H1 (cell line): Measurements from ENCODE around the gene SSNA1. TPM values are rescaled to one million over a fixed set of nuclear protein-coding genes. Genes with fewer than 3 reads are reported as not detected.

Experiments used
- RAD21 ChIP-seq, 2 experiments: IDR thresholded peaks in 1 of 2; conservative IDR thresholded peaks in 1 of 2; 2 replicates each; pipeline ENCODE4 v1.6.1; 2011; ENCODE audit warnings: low read depth in 2 of 2, low read length in 2 of 2, improper control_type of control experiment in 1 of 2, inconsistent platforms in 1 of 2, mild to moderate bottlenecking in 1 of 2, moderate library complexity in 1 of 2
- polyA plus RNA-seq, 7 experiments: library from polyadenylated mRNA; depleted of rRNA in 3 of 7; stranded (reverse) in 5 of 7; unstranded in 2 of 7; fragments of >200 nt in 5 of 7; fragments of 200-250 nt in 2 of 7; gene quantifications; 1 replicate in 5 of 7; 2 replicates in 1 of 7; 4 replicates in 1 of 7; pipeline versions ENCODE4 v1.2.1 to v1.2.3, GENCODE V29; 2011 to 2013; ENCODE audit warnings: missing spikeins in 2 of 7, mixed read lengths in 2 of 7
- total RNA-seq: library from RNA; stranded (reverse); fragmentation: NEBNext Ultra II Directional; extraction: Animal tissue kit (Norgen Biotek cat#: 25700); gene quantifications from 2 replicates; pipeline ENCODE4 v1.2.1, GENCODE V29; 2021
- TF ChIP-seq, protein P1 (sequence below): fragments of 300-600 bp; sonication (generic); IDR thresholded peaks from 2 replicates; pipeline ENCODE4 v1.7.1; 2012; ENCODE audit warnings: low read length, moderate library complexity, mild to moderate bottlenecking, inconsistent platforms; ENCODE audit not compliant: insufficient replicate concordance
- TF ChIP-seq, protein P2 (sequence below), 3 experiments: IDR thresholded peaks; 1 replicate in 2 of 3; 2 replicates in 1 of 3; pipeline versions ENCODE4 v1.5.1 to v1.6.1; 2011; ENCODE audit warnings: low read length in 3 of 3, mild to moderate bottlenecking in 3 of 3, inconsistent platforms in 2 of 3, low read depth in 1 of 3, moderate library complexity in 1 of 3; ENCODE audit not compliant: insufficient read depth in 1 of 3; ENCODE audit errors: control extremely low read depth in 1 of 3
- TF ChIP-seq, protein P3 (sequence below): IDR thresholded peaks from 2 replicates; pipeline ENCODE4 v1.6.1; 2012; ENCODE audit warnings: inconsistent platforms

Gene SSNA1
- total and polyA plus RNA-seq, 2 of the 8 experiments (the other 6 are each of a cell fraction or from before 2014, with no cell fraction given), result 87.3 to 157 TPM

DNA sequence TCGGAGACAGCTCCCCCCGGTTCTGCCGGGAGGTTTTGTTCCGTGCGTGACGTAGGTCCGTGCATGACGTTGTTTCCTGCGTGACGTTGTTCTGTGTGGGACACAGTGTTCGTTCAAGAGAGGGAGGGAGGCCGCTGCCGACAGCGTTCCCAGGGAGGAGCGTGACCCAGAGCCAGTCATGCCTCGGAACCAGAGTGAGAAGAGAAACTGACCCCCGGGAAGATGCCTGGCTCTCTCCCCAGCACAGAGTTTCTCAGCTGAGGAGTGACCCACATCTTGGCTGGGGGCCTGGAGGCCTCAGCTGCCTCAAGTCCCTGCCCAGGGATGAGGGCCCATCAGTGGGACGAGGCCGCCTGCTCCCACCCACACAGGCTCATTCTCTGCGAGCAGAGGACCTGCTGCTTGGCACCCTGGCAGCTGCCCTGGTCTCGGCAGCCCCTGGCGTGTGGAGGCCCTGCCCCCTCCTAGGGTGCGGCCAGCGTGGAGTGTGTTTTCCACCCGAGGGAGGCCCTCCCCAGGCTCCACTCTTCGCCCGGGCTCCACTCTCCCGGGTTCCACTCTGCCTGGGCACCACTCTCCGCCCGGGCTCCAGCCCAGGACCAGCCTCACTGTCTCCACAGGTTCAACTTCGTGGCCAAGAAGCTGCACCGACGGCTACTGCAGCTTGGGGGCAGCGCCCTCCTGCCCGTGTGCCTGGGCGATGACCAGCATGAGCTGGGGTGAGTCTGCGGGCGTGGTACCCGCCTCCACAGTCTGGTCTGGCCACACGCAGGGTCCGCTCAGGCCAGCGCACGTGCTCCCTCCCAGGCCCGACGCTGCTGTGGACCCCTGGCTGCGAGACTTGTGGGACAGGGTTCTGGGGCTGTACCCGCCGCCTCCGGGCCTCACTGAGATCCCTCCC, 24.9 kb downstream of the SSNA1 start (continued):
- TF ChIP-seq, protein P1, sequence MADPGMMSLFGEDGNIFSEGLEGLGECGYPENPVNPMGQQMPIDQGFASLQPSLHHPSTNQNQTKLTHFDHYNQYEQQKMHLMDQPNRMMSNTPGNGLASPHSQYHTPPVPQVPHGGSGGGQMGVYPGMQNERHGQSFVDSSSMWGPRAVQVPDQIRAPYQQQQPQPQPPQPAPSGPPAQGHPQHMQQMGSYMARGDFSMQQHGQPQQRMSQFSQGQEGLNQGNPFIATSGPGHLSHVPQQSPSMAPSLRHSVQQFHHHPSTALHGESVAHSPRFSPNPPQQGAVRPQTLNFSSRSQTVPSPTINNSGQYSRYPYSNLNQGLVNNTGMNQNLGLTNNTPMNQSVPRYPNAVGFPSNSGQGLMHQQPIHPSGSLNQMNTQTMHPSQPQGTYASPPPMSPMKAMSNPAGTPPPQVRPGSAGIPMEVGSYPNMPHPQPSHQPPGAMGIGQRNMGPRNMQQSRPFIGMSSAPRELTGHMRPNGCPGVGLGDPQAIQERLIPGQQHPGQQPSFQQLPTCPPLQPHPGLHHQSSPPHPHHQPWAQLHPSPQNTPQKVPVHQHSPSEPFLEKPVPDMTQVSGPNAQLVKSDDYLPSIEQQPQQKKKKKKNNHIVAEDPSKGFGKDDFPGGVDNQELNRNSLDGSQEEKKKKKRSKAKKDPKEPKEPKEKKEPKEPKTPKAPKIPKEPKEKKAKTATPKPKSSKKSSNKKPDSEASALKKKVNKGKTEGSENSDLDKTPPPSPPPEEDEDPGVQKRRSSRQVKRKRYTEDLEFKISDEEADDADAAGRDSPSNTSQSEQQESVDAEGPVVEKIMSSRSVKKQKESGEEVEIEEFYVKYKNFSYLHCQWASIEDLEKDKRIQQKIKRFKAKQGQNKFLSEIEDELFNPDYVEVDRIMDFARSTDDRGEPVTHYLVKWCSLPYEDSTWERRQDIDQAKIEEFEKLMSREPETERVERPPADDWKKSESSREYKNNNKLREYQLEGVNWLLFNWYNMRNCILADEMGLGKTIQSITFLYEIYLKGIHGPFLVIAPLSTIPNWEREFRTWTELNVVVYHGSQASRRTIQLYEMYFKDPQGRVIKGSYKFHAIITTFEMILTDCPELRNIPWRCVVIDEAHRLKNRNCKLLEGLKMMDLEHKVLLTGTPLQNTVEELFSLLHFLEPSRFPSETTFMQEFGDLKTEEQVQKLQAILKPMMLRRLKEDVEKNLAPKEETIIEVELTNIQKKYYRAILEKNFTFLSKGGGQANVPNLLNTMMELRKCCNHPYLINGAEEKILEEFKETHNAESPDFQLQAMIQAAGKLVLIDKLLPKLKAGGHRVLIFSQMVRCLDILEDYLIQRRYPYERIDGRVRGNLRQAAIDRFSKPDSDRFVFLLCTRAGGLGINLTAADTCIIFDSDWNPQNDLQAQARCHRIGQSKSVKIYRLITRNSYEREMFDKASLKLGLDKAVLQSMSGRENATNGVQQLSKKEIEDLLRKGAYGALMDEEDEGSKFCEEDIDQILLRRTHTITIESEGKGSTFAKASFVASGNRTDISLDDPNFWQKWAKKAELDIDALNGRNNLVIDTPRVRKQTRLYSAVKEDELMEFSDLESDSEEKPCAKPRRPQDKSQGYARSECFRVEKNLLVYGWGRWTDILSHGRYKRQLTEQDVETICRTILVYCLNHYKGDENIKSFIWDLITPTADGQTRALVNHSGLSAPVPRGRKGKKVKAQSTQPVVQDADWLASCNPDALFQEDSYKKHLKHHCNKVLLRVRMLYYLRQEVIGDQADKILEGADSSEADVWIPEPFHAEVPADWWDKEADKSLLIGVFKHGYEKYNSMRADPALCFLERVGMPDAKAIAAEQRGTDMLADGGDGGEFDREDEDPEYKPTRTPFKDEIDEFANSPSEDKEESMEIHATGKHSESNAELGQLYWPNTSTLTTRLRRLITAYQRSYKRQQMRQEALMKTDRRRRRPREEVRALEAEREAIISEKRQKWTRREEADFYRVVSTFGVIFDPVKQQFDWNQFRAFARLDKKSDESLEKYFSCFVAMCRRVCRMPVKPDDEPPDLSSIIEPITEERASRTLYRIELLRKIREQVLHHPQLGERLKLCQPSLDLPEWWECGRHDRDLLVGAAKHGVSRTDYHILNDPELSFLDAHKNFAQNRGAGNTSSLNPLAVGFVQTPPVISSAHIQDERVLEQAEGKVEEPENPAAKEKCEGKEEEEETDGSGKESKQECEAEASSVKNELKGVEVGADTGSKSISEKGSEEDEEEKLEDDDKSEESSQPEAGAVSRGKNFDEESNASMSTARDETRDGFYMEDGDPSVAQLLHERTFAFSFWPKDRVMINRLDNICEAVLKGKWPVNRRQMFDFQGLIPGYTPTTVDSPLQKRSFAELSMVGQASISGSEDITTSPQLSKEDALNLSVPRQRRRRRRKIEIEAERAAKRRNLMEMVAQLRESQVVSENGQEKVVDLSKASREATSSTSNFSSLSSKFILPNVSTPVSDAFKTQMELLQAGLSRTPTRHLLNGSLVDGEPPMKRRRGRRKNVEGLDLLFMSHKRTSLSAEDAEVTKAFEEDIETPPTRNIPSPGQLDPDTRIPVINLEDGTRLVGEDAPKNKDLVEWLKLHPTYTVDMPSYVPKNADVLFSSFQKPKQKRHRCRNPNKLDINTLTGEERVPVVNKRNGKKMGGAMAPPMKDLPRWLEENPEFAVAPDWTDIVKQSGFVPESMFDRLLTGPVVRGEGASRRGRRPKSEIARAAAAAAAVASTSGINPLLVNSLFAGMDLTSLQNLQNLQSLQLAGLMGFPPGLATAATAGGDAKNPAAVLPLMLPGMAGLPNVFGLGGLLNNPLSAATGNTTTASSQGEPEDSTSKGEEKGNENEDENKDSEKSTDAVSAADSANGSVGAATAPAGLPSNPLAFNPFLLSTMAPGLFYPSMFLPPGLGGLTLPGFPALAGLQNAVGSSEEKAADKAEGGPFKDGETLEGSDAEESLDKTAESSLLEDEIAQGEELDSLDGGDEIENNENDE, result no peak
- peak; percentile 36 to 51; a peak in 3 of 4 replicates for TF ChIP-seq RAD21 (IDR thresholded peaks at IDR 0.05 in 1 of 2, conservative IDR thresholded peaks at IDR 0.05 in 1 of 2; ENCODE audit: low read depth in 2 of 2, low read length in 2 of 2)
- TF ChIP-seq, protein P2, sequence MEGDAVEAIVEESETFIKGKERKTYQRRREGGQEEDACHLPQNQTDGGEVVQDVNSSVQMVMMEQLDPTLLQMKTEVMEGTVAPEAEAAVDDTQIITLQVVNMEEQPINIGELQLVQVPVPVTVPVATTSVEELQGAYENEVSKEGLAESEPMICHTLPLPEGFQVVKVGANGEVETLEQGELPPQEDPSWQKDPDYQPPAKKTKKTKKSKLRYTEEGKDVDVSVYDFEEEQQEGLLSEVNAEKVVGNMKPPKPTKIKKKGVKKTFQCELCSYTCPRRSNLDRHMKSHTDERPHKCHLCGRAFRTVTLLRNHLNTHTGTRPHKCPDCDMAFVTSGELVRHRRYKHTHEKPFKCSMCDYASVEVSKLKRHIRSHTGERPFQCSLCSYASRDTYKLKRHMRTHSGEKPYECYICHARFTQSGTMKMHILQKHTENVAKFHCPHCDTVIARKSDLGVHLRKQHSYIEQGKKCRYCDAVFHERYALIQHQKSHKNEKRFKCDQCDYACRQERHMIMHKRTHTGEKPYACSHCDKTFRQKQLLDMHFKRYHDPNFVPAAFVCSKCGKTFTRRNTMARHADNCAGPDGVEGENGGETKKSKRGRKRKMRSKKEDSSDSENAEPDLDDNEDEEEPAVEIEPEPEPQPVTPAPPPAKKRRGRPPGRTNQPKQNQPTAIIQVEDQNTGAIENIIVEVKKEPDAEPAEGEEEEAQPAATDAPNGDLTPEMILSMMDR (IDR thresholded peaks at IDR 0.05; ENCODE audit: control extremely low read depth in 1 of 3, insufficient read depth in 1 of 3, low read depth in 1 of 3, low read length in 3 of 3), result peak in 2 of 3 experiments; percentile 44 to 61; a peak in 2 of 4 replicates
- TF ChIP-seq, protein P3, sequence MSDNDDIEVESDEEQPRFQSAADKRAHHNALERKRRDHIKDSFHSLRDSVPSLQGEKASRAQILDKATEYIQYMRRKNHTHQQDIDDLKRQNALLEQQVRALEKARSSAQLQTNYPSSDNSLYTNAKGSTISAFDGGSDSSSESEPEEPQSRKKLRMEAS, result 0 out of 2 replicates have a peak, but pooled peaks have one; percentile 29
